COLO829 (cell line): ENCODE data around the gene KDM2B.
"Not testable (repeated sequence)": the region's sequence is repeated elsewhere in the genome, so short reads cannot be mapped to it uniquely, and the experiment has no call there.

Experiments
- DNase-seq: peaks from one replicate; pipeline ENCODE4 v3.0.0; 2012; ENCODE audit warnings: low spot score

The KDM2B gene

DNA sequence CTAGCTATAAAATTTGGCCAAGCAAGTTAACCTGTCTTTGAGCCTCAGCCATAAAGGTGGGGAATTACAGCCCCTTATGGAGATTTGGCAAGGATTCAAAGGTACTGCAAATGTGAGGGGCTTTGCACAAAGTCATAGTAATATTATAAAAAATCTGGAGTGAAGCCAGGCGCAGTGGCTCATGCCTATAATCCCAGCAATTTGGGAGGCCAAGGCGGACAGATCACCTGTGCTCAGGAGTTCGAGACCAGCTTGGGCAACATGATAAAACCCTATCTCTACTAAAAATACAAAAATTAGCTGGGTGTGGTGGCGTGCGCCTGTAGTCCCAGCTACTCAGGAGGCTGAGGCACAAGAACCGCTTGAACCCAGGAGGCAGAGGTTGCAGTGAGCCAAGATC is 4.1 kb upstream of the KDM2B start:
- DNase-seq, result not testable (repeated sequence)

DNA sequence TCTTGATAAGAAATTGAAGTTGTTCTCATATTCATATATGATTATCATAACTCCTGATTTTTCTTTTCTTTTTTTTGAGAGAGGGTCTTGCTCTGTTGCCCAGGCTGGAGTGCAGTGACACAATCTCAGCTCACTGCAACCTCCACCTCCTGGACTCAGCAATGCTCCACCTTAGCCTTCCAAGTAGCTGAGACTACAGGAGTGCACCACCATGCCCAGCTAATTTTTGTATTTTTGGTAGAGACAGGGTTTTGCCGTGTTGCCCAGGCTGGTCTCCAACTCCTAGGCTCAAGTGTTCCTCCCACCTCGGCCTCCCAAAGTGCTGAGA is 2.5 kb upstream of the KDM2B start:
- not testable (repeated sequence) for DNase-seq

DNA sequence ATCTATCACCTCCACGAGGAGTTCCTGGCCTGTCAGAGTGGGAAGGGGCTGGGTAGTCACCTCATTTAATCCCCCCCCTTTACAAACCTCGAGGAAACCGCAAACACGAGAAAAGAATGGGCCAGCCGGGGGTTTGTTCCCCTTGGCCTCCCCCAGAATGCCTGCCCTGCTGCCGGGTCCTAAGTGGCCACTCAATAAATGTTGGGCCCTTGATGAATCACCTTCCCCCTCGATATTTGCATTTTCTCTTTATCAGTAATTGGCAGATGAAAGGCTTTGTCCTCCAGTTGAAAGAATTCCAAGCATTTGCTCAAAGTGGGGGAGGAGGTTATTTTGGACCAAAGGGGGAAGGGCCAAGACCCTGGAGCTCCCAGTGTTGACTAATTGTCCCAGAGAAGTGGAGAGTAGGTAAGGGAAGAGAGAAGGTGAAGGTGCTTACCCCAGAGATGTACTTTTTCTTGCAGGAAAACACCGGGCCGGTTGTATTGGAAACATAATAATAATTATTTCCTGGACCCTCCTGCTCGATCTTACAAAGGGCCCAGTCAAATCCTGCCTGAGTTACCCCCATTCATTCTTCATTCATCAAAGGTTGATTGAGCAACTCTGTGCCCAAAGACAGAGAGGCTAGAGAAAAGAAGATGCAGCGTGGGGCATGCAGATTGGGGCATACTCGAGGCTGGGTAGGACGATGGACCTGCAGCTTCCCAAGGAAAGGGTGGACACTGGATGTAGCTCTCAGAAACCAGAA is 1.9 kb upstream of the KDM2B start:
- DNase-seq, result peak; percentile 56

DNA sequence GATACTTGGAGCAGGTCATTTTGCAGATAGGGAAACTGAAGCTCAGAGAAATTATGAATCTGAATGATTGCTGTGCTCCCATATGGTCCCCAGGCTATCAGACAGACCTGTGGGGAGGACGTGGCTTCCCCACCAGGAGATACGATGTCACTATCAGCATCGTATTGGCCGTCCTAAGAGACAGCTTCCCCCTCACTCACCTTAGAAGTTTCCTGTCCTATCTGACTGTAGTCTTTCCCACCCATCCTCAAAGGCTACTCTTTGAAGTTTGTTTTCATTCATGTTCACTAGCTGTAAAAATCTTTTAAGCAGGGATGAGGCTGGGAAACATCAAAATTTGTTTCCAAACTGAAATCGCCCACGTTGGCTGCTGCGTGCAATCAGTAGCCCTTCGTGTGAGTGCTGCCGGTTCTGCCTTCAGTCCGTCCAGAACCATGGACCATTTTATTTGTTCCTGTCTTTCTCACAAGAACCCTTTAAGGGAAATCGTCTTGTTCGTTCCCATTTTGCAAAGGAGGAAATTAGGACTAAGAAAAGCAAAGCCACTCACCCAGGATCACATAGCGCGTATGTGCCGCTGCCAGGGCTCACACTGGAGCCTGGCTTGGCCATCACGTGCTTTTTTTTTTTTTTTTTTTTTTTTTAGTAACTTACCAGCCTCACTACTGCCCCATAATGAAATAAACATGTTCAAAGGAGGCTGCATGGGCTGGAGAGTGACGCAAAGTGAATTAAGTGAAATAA is 1.0 kb upstream of the KDM2B start:
- DNase-seq, result no peak

DNA sequence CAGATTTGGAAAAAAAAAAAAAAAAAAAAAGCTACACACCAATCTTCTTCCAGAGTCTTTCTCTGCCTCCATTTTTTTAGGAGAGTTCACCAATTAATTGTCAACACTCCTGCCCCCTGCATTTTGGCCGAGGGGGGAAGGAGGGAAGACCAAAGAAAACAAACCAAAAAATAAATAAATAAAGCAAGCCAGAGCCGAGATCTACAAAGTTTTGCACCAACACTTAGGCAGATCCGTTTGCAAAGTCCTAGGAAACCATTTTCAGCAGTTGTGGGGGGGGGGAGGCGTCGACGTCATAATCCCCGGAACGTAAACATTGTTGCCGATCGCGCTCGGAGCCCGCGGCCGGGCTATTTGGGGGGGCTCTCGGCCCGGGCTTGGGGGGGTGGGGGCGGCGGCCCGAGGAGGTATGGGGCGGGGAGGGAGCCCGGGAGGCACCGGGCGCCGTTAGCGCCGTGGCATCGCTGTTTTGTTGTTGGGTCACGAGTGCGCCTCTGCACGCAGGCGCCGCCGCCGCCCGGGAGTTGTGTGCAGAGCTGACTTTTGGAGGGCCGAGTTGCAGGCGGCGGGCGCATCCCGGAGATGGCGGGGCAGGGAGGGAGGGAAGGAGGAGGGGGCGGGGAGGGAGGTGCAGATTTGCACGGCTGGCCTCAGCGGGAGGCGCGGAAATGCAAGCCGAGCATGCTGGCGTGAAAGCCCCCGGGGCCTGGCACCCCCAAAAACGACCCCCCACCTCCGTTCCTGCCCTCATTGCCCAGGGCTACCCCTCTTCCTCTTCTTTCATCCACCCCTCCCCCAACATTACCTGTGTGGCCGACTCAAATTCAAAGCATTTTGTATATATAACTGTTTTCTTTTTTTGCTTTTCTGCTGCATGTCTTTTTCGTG is 598 bp downstream of the KDM2B start:
- DNase-seq, result no peak

DNA sequence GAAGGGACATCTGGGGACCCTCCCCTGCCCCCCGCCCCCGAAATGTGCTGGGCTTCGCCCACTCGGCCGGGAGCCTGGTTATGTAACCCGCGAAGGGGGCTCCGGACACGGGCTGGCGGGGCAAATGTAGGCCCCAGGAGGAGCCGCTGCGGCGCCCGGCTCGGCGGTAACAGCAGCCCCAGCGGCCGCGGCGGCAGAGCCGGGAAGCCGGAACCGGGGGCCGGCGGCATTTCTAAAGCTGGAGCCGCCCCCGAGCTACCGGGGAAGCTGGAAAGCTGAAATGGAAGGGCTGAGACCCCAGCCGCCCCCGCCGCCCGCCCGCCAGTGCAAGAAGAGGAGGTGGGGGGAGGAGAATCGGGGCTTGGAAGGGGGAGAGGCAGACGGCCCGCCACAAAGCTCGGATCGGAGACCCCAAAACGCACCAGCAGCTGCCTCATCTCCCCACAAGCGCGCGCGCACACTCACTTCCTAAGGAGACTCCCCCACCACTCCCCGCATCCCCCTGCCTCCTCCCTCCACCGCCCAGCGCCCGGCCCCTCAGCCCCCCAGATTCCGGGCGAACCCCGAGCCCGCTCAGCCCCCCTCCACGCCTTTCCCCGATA is 1.5 kb downstream of the KDM2B start:
- DNase-seq, result no peak

DNA sequence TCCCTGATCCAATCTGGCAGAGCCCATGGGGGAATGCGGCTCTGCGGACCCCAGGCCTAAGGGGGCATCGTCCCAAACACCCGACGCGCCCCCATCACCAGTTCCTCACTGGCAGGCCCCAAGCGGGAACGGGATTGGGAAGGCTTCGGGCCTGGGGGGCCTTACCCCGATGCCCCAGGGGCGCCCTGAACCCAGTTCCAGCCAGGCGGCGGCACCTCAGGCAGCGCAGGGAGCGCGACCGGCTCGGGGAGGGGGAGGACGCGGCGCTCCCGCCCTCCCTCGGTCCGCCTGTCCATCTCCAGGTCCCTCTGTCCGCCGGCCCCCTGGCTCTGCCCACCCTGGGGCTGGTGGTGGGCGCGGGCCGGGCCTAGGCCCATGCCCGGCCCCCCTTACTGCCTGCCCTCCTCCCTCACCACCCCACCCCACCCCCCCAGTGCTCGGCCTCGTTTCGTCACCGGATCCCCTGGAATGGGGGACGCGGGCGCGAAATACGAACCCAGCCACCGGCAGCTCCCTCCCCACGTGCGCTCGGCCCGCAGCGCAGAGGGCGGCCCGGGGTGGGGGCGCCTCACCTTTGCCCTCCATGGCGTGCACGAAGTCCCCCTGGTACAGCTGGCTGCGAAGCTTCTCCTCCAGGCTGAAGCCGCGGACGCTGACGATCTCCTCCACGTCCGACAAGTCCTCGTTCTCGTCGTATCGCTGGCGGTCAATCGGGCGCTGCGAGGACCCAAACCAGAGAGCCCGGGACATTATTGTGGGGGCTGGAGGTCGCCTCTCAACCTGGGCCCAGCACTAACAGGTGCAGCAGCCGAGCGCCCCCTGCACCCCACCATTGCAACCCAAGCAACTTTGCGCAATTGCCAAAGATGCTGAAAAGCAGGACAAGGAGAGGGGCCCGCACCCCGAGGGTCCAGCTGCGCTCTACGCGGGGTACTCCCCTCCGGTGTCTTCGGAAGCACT is 2.3 kb downstream of the KDM2B start:
- DNase-seq, result no peak

DNA sequence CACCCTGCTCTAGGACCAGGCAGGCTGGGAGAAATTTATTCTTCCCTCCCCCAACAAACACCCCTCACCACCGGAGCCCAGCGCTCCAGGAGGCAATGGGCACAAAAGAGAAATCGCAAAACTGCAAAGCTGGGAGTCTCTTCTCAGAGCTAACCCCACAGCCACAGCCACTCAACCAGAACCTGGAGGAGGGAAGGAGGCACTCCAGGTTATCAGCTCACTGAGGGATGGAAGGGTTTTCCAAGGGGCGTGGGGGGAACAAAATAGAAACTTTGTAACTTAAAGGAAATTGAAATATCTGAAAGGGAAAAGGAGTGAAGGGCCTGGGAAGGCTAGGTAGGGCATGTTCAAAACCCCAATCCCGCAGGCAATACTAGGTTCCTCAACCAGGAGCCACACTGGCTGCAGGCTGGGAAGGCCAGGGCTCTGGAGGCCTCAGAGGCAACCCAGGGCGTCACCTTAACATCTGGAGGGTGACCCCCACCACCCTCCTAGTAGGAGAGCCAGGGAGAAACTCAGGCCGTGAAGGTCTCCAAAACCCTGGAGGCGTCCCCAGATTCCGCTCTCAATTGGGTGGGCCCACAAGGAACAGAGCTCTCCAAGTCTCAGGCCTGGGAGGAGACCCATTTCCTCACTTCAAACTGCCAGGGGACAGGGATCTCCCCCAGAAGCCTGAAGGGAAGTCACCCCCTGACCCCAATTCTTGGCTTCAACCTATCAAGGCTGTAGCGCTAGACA is 3.2 kb downstream of the KDM2B start:
- DNase-seq, result no peak

DNA sequence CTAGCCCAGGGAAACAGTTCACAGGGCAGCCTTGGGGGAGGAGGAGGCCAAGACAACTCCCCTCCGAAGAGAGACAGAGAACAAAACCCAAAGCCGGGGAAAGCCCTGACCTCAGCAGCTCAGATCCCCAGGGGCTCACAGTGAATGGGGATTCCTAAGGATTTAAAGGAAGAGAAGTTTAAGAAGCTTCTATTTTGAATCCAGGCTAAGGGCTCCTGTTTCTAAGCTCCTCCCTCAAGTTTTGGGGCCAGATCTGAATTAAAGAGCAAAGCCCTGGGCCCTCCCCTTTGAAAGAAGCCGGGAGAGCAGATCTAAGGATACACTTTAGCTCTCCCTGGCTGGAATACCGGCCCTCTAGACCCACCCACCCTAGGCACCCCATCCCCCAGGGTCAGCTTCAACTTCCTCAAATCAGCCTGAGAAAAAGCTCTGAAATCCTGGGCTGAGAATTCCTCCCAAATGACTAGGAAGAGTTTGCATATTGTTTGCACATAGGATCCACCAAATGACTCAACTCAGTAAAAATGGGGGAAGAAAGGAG is 3.9 kb downstream of the KDM2B start:
- DNase-seq, result no peak

DNA sequence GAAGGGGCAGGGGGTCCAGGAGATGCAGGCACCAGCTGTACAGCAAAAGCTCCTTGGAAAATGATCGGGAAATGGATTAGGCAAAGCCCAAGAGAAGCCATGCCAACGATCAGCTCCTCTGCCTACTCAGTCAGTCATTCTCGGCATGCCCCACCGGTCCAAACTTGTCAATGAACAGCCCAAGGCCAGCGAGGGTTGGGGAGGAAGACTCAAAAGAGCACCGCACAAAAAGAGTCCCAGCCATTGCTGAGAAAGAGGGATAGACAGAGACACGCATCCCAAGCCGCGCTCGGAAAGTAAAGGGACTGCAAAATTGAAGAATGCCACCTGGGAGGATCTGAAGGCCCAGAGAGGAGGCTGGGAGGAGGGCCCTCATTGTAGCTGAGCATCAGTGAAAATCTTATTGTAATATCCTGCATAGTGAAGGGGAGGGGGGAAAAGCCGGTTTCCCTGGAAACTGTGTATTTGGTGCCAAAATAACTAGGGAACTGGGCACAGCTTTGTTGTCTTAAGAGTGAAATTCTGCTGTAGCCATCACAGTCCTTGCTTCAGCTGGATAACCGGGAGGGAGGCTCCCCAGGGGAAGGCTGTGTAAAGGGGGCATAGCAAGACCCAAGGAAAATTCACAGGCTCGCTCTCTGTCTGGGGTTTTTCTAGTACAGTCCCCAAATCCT is 4.7 kb downstream of the KDM2B start:
- no peak for DNase-seq

DNA sequence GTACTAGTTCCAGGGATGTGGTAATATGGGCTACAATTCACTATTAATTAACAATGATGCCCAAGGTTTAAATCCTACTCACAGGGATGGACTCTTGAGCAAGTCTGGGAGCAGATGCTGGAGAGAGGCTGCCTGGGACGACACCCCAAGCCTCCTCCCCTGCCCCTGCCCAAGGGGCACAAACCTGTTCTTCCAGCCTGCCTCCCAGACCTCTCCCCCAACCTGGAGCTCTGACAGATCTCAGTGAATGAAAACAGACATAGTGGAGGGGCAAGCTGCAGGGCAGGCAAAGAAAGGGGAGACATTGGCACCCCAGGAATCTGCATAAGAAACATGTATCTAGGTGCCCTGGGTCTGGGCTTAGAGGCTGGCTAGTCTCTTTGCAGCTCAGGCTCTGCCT is 5.8 kb downstream of the KDM2B start:
- no peak for DNase-seq

DNA sequence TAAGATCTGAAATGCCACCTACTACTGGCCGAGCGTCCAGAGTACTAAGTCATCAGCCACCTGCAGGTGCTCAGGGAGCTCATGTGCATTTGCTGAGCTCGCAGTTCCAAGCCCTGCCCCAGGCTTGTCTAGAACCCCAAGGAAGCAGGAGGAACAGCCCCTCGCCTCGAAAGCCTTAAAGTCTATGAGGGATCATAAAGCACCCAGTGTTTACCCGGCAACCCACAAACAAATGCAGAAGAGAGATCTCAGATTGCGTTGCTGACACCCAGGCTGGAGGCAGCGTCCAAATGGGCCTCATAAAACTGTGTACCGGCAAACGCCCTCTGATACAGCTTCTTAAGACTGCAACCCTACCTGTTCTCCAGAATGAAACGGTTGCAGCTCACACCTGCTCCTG is 6.8 kb downstream of the KDM2B start:
- no peak for DNase-seq

DNA sequence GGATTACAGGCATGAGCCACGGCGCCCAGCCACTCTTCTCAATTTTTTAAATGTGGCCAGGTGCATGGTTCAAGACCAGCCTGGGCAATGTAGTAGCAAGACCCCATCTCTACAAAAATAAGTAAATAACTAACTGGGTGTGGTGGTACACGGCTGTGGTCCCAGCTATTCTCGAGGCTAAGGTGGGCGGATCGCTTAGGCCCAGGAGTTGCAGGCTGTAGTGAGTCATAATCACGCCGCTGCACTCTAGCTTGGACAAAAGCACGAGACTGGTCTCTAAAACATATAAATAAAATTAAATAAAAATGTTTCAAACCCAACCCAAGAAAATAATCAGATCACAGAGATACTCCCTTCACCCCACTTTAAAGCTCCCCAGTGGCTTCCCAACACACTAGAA is 8.9 kb downstream of the KDM2B start:
- no peak for DNase-seq

DNA sequence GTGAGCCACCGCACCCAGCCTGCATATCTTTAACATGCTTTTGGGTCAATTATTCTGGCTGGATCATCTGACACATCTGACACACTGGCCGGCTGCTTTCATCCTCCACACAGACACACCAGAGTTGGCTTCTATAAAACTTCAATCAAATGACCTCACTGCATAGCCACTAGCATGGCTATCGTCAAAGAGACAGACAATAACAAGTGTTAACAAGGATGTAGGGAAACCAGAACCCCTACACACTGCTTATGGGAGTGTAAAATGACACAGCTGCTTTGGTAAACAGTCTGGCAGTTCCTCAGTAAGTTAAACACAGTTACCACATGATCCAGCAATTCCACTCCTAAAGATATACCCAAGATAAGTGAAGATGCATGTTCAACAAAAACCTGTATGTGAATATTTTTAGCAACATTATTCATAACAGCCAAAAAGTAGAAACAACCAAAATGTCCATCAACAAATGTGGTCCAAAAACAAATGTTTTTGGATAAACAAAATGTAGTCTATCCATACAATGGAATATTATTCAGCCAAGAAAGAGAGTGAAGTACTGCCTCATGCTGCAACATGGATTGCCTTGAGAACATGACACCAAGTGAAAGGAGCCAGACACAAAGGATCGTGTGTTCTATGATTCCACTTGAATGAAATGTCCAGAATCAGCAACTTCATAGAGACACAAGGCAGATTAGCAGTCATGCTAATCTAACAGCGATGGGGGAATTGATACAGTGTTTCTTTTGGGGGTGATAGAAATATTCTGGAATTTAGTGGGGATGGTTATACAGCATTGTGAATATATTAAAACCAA is 10.1 kb downstream of the KDM2B start:
- DNase-seq, result no peak

DNA sequence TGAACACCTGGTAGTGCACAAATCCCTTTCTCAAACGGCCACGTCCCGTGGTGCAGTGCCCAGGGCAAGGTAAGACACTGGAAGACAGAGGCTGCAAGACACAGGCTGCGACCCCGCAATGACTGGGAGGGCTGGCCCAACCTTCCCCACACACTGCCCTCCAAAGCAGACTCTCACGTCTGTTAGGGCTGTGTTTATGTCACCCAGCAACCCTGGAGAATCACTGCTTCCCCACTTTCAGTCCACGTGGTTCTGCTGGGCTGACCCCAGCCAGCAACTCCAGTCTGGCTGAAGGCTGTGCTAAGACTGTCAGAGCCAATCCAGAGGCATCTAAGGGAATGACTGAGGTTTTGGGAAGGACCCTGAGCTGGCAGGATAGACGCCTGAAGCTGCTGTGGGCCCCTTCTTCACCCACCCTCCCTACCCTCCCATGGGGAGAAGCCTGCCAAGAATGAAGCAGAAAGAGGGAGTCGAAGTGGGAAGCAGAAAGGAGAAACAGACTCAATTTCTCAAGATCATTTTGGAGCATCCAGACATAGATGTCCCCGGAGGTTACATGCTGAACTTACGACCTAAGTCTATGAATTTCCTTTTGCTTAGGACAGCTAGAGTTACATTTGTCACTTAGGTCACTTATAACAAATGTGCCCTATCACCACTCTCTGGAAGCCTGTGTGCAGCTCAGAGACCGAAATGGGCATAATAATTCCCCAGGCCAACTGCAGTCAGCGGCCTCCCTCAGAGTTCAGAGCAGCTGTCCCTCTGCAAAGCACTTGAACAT is 11.7 kb downstream of the KDM2B start:
- DNase-seq, result no peak

DNA sequence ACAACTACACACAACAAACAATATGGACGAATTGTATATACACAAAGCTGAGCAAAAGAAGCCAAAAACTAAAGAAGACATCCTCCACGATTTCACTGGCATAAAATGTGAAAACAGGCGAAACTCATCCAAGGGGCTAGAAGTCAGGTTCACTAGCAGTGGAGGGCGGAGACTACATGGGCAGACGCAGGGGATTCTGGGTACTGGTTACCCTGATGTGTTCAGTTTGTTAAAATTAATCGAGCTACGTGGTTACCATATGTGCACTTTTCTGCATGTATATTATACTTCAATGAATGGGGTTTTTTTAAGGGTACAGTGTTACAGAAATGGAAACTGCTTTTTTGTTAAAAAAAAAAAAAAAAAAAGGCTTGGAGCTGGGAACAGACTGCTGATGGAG is 12.3 kb downstream of the KDM2B start:
- DNase-seq, result no peak

DNA sequence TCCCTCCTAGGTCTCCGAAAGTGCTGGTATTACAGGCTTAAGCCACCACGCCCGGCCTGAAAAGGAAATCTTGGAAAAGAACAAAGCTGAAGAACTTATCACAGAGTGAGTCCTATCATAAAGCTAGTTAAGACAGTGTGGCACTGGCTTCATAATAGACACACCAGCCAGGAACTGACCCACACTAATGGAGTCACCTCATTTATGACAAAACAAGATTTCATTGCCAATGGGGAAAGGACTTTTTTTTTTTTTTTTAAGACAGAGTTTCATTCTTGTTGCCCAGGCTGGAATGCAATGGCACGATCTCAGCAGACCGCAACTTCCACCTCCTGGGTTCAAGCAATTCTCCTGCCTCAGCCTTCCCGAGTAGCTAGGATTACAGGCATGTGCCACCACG is 15.7 kb downstream of the KDM2B start:
- no peak for DNase-seq

DNA sequence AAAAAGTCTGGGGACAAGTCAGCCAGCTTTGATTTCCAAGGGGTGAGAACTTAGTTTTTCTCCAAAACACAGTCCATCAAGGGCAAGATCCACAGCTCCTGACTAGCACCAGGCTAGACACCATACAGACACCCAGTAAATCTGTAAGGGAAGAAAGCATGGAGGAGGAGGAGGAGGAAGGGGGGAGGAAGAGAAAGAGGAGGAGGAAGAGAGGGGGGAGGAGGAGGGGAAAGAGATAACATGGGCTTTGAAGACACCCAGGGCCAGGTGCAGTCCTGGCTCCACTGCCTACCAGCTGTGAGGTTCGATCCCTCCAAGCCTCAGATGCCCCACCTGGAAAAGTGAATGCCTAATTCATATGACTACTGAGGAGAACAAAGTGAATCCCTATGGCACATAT is 18.3 kb downstream of the KDM2B start:
- no peak for DNase-seq
